ENCODE measurements around the gene SYT2.

DNA sequence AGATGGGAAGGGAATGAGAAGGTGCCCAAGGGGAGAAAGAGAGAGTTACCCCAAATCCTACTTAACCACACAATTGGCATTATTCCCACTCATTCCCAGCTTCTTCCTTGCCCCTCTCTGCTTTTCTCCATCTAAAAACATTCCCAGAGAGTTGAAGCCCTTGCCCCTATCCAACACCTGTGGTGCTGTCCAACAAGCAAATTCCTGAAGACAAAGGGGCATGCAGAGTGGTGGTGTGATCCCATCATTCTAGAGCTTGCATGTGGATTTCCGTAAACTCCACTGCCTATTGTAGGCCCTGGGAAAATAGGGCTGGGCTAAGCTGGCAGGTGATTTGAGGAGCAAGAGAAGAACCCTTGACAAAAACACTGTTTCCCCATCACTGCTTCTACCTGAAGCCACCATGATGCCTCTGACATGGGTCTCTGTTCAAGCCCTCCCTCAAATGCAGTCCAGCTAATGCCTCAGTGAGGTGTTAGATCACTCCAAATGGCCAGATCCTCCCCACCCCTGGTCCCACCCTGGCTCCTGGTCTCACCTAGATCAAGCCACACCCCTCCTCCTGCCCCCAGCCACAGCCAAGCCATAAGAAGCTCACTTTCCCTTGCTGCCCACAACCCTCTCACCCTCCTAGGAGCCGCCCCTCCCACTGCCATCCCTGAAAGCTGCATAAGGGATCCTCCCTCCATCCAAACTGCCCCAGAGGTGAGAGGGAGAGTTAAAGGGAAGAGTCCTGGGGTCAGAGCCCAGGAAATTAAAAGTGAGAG is 29.5 kb downstream of the SYT2 start:
- TF ChIP-seq CTCF (IDR thresholded peaks at IDR 0.05; ENCODE audit: borderline replicate concordance, extremely low read depth, low read length, poor library complexity, severe bottlenecking) (no peak), EZH2 (IDR thresholded peaks at IDR 0.05; ENCODE audit: borderline replicate concordance, low read depth, low read length, severe bottlenecking) (no peak)

All from DND-41 (cell line).